Endothelial cell (in vitro differentiated cells): ENCODE data around the gene ACTR1A. TPM values are rescaled to one million over a fixed set of nuclear protein-coding genes. Genes with fewer than 3 reads are reported as not detected.

ENCODE experiments used
- DNase-seq: peaks from one replicate; pipeline ENCODE4 v3.0.0; 2021; ENCODE audit warnings: low spot score
- H3K27ac Mint-ChIP-seq: one replicate; pipeline ENCODE4 v1.8.0; 2021; ENCODE audit warnings: mixed read lengths, inconsistent platforms; ENCODE audit not compliant: unreplicated experiment
- H3K27me3 Mint-ChIP-seq: one replicate; pipeline ENCODE4 v1.8.0; 2021; ENCODE audit warnings: mild to moderate bottlenecking, moderate library complexity, mixed read lengths, inconsistent platforms; ENCODE audit not compliant: unreplicated experiment
- H3K36me3 Mint-ChIP-seq: one replicate; pipeline ENCODE4 v1.8.0; 2021; ENCODE audit warnings: mild to moderate bottlenecking, low read depth, mixed read lengths, inconsistent platforms; ENCODE audit not compliant: unreplicated experiment
- H3K4me1 Mint-ChIP-seq: one replicate; pipeline ENCODE4 v1.8.0; 2021; ENCODE audit warnings: mild to moderate bottlenecking, mixed read lengths, inconsistent platforms; ENCODE audit not compliant: unreplicated experiment
- H3K4me3 Mint-ChIP-seq: one replicate; pipeline ENCODE4 v1.8.0; 2021; ENCODE audit warnings: mild to moderate bottlenecking, mixed read lengths, inconsistent platforms; ENCODE audit not compliant: unreplicated experiment
- H3K9me3 Mint-ChIP-seq: one replicate; pipeline ENCODE4 v1.8.0; 2021; ENCODE audit warnings: mixed read lengths, inconsistent platforms; ENCODE audit not compliant: unreplicated experiment
- total RNA-seq: library from RNA; stranded (reverse); fragmentation: NEBNext Ultra II Directional; extraction: Animal tissue kit (Norgen Biotek cat#: 25700); gene quantifications from one replicate; pipeline ENCODE4 v1.2.1, GENCODE V29; 2021; ENCODE audit not compliant: unreplicated experiment
- TF ChIP-seq, protein P1 (sequence below): fragments of 200-600 bp; sonication (generic); IDR thresholded peaks from one replicate; pipeline ENCODE4 v1.5.0; 2021; ENCODE audit warnings: antibody characterized with exemption; ENCODE audit not compliant: unreplicated experiment

ACTR1A gene
- total RNA-seq, 1 donor from 2014 or later, result 147 TPM

- Mint-ChIP-seq H3K9me3 (no peaks in the 10 kb centered on the region), H3K4me3 (peak within 1 kb of the TSS; percentile 85), H3K27ac (no peak within 1 kb of the TSS), H3K36me3 (peaks cover 4% of the 10 kb centered on the region), H3K27me3 (peaks cover 3% of the 10 kb centered on the region), H3K4me1 (peaks cover 11% of the 10 kb centered on the region)
- no peak for DNase-seq
- TF ChIP-seq, protein P1, sequence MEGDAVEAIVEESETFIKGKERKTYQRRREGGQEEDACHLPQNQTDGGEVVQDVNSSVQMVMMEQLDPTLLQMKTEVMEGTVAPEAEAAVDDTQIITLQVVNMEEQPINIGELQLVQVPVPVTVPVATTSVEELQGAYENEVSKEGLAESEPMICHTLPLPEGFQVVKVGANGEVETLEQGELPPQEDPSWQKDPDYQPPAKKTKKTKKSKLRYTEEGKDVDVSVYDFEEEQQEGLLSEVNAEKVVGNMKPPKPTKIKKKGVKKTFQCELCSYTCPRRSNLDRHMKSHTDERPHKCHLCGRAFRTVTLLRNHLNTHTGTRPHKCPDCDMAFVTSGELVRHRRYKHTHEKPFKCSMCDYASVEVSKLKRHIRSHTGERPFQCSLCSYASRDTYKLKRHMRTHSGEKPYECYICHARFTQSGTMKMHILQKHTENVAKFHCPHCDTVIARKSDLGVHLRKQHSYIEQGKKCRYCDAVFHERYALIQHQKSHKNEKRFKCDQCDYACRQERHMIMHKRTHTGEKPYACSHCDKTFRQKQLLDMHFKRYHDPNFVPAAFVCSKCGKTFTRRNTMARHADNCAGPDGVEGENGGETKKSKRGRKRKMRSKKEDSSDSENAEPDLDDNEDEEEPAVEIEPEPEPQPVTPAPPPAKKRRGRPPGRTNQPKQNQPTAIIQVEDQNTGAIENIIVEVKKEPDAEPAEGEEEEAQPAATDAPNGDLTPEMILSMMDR, result no peak
These were observed 51.2 kb downstream of the ACTR1A start, which contains the start of gene C10orf95 for GRCh38 chr10:102451105-102451969. Gene C10orf95, minus strand, starts transcription at chr10:102451543. Its CDS starts 450 bp downstream, at chr10:102451093.

DNA sequence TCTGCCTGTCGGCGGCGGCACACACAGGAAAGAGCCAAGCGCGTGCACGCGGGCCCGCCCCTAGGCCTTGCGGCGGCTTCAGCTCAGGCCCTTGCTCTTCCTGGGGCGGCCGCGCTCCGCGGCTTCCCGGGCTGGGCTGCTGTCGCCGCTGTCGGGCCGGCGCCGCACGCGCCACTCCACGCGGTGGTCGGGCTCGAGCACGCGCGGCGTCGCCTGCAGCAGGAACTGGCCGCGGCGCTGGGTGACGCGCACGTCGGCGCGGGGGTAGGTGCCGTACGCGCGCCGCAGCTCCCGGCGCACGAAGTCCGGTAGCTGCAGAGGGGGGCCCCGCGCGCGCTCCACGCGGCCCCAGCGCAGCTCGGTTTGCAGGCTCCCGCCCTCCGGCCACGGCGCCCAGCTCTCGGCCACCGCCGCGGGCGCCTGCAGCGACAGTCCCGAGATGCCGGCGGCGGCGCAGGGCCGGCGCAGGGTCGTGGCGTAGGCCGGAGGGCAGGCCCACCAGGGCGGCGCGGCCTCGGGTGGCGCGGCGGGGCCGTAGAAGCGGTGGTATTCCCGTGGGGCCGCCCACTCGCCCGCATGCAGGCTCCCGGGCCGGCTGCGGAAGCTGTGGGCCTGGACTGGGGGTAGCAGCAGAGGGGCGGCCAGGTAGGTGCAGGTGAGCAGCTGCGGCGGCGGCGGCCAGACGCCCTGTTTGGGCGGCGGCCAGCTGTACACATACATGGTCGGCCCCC, 52.0 kb downstream of the ACTR1A start:
- Mint-ChIP-seq H3K4me1 (peaks cover 11% of the 10 kb centered on the region), H3K36me3 (peaks cover 4% of the 10 kb centered on the region), H3K27ac (no peak overlapping the region), H3K27me3 (no peaks in the 10 kb centered on the region), H3K9me3 (no peaks in the 10 kb centered on the region), H3K4me3 (peak overlapping the region; percentile 92)
- TF ChIP-seq, protein P1, result no peak
- DNase-seq, result peak; percentile 73

DNA sequence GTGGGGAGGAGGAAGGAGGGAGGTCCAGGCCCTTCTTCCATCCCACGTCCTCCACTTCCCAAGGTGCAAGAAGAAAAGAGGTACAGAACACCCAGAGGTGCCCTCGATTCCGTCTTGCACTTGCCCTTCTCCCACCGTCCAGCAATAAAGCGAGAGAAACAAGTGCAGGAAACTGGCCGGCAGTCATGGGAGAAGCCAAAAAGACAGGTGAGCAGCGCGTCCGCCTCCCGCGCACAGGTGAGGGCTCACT, 52.5 kb downstream of the ACTR1A start:
- Mint-ChIP-seq H3K27me3 (no peaks in the 10 kb centered on the region), H3K9me3 (no peaks in the 10 kb centered on the region), H3K4me3 (peak overlapping the region; percentile 92), H3K27ac (no peak overlapping the region), H3K36me3 (peaks cover 4% of the 10 kb centered on the region), H3K4me1 (peaks cover 11% of the 10 kb centered on the region)
- no peak for DNase-seq
- TF ChIP-seq, protein P1, result no peak

GRCh38 chr10:102449321-102450123, 53.0 kb downstream of the ACTR1A start:
- H3K4me1 Mint-ChIP-seq, result peaks cover 11% of the 10 kb centered on the region
- H3K9me3 Mint-ChIP-seq, result no peaks in the 10 kb centered on the region
- peak overlapping the region; percentile 92 for H3K4me3 Mint-ChIP-seq
- peaks cover 4% of the 10 kb centered on the region for H3K36me3 Mint-ChIP-seq
- TF ChIP-seq, protein P1, result no peak
- peak; percentile 49 for DNase-seq
- peak overlapping the region; percentile 74 for H3K27ac Mint-ChIP-seq
- H3K27me3 Mint-ChIP-seq, result no peaks in the 10 kb centered on the region
